ENCODE data around the gene KHSRP. TPM values are rescaled to one million over a fixed set of nuclear protein-coding genes. Genes with fewer than 3 reads are reported as not detected.
A peak's percentile ranks its signal among the peaks of the same experiment; 100 is the strongest.

The KHSRP gene
- total RNA-seq, 1 experiment from 2014 or later = 82.7 TPM

DNA sequence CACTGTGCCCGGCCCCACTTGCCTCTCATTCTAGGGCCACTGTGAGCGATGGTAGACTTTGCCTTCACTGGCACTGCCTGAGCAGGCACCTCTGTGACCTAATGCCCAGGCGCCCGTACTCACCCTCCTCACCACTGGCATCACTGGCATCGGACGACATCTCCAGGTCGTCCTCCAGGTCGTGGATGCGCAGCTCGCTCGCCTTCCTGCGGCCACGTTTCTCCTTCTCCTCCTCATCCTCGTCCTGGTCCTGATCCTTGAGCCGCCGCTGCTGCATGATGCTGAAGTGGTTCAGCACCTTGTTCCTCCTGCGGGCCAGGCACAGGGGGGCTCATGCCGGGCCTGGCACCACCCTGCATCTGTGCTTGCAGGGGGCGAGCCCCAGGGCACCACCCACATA, 41.4 kb downstream of the KHSRP start:
- Histone ChIP-seq H3K27me3 (no peaks in the 10 kb centered on the region), H3K9me3 (no peaks in the 10 kb centered on the region), H3K4me3 (no peak overlapping the region), H3K36me3 (peaks cover 13% of the 10 kb centered on the region; the same call in 1 of the 2 replicates)
- DNase-seq = no peak

DNA sequence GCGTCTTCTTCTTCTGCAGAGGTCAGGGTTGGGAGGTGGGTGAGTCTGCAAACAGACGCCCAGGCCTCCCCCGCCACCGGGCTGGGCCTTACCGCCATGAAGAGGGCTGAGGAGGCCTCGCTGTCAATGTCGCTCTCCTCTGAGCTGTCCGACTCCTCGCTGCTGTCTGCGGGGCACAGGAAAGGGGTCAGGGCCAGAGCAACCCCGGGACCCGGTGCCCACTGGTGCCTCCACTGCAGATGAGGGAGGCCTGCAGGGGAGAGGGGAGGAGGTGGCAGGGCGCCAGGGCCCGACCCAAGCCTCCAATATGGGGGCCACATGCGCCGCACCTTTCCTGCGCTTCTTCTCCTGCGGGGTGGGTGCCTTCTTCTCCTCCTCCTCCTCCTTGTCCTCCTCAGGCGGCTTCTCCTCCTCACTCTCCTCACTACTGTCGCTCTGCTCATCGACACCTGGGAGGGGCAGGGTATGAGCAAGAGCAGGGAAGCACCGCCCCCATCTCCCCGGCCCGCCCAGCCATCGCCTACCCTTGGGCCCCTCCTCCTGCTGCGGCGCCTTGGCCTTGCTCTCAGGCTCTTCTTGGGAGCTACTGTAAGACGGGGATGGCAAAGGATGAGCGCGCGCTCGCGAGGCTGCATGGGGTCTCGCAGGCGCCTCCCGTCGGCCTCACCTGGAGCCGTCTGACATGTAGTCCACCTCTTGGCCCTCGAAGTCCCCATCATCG, 43.4 kb downstream of the KHSRP start:
- peaks cover 13% of the 10 kb centered on the region; the same call in 1 of the 2 replicates for H3K36me3 ChIP-seq
- no peak for DNase-seq
- no peaks in the 10 kb centered on the region for H3K27me3 ChIP-seq
- H3K9me3 ChIP-seq = no peaks in the 10 kb centered on the region
- no peak overlapping the region for H3K4me3 ChIP-seq

DNA sequence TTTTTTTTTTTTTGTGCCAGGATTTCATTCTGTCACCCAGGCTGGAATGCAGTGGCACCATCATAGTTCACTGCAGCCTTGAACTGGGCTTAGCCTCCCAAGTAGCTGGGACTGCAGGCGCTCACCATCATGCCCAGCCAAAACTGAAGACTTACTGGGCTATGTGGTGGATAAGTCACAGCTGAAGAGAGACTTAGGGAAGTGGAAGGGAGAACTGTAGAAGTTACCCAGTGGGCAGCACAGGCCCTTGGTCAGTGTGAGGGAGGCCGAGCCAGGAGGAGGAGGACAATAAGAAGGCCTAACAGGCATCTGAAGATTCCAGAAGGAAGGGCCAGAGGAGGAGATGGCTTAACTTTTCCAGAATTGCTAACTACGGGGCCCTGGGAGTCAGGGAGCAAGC, 44.9 kb downstream of the KHSRP start:
- Histone ChIP-seq H3K36me3 (peaks cover 13% of the 10 kb centered on the region; the same call in 1 of the 2 replicates), H3K27me3 (no peaks in the 10 kb centered on the region), H3K4me3 (no peak overlapping the region), H3K9me3 (no peaks in the 10 kb centered on the region)
- no peak for DNase-seq

DNA sequence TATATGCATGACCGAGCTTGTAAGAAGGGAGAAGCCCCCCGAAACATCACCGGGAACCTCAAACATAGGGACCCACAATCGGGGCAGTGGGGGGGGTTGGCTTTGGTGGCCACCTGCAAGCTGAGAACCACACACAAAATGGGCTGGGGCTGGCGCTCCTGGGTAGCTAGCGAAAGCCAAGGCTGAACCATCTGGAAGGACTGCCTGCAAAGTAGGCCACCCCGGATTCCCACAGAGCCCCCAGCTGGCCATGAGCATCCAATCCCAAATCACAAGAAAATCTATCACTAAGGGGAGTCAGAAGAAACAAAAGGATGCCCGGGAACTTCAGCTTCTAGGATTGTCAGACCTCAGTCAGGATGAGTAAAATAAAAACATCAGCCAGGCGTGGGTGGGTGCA, 46.1 kb downstream of the KHSRP start:
- H3K36me3 ChIP-seq = peaks cover 13% of the 10 kb centered on the region; the same call in 1 of the 2 replicates
- DNase-seq = no peak
- no peaks in the 10 kb centered on the region for H3K9me3 ChIP-seq
- no peak overlapping the region for H3K4me3 ChIP-seq
- H3K27me3 ChIP-seq = no peaks in the 10 kb centered on the region

DNA sequence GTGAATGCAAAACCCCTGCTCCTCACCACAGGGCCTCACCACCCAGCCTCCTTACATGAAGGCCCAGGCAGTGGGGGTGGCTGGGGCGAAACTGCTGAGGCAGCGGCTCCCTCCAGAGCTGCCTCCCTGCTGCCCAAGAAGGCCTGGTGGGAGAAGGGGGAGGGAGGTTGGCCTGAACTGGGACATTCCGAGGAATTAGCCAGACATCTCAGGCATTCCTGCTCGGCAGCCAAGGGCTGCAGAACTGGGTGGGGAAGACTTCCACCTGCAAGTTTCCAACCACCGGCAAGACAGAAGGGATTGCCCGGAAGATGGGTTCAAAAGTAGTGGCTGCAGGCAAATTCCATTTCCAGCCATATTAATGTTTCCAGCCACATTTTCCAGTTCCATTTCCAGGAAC, 46.6 kb downstream of the KHSRP start:
- DNase-seq = peak; percentile 27

DNA sequence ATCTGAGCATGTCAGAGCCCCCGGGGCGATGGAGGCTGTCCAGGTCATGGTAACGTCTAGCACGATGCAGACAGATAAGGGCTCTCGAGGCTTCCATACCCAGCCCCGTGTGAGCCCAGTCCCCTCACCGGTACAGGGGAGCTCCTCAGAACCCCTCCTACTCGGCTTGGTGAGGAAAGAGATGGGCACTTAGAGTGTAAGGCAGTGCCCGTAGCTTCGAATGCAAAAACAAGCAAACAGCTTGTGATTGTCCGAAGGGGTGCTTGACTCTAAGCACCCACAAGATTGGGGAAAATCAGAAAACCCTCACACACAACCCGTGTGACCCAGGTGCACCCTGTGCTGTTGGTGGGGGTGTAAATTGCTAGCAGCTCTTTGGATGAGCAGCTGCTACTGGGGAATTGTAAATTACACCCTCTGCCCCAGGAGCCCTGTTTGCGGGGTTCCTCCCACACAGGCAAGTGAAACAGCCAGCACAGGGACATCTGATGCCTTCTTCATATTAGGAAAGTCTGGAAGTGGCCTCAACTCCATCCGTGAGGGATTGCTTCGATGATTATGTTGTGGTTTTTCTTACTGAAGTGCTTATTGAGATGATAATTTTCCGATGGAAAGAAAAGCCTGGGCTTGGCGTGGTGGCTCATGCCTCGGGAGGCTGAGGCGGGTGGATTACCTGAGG, 48.0 kb downstream of the KHSRP start:
- DNase-seq = no peak

More for the DNA sequence above, 46.6 kb downstream of the KHSRP start:
- no peaks in the 10 kb centered on the region for H3K9me3 ChIP-seq
- peaks cover 13% of the 10 kb centered on the region; the same call in 1 of the 2 replicates for H3K36me3 ChIP-seq
- no peak overlapping the region for H3K4me3 ChIP-seq
- H3K27me3 ChIP-seq = no peaks in the 10 kb centered on the region

DNA sequence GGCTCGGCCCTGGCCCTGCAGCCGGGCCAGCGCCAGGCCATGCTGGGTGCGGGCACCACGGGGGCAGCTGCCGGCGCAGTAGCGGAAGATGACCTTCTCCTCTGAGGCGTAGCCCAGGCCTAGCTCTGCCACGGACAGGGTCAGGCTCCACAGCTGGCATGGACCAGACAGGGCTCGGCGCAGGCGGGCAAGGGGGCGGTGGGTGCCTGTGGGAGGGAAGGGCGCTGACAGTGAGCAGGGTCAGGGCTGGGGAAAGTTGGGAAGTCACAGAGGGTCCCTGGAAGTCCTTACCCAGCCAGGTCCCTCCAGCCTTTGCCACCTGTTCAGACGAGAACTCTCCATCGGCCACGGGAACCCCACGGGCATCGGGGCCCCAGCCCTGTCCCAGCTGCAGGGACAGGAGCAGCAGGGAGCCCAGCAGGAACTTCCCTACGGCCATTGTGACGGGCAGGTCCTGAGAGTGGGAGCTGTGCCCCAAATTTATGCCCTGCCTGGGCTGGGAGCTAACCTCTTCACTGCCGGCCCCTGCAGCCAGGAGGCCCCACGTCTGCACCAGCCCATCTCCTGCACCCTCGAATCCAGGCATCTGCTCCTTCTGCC, 49.1 kb downstream of the KHSRP start, which contains the start of gene PSPN:
PSPN (minus strand) TSS at position 523 of the 600 bp plus-strand sequence; CDS start at position 439, 84 bp downstream.
- Histone ChIP-seq H3K9me3 (no peaks in the 10 kb centered on the region), H3K4me3 (no peak within 1 kb of the TSS), H3K36me3 (no peaks in the 10 kb centered on the region; the same call in 1 of the 2 replicates), H3K27me3 (no peaks in the 10 kb centered on the region)
- no peak for DNase-seq

More for the DNA sequence above, 48.0 kb downstream of the KHSRP start:
- no peak overlapping the region for H3K4me3 ChIP-seq
- no peaks in the 10 kb centered on the region for H3K27me3 ChIP-seq
- H3K36me3 ChIP-seq = peaks cover 9% of the 10 kb centered on the region; the same call in 1 of the 2 replicates
- H3K9me3 ChIP-seq = no peaks in the 10 kb centered on the region

- Histone ChIP-seq H3K36me3 (no peaks in the 10 kb centered on the region; the same call in 1 of the 2 replicates), H3K27me3 (no peaks in the 10 kb centered on the region), H3K4me3 (no peak overlapping the region), H3K9me3 (no peaks in the 10 kb centered on the region)
- DNase-seq = no peak
Measured at GRCh38 chr19:6374711-6375410, 49.8 kb downstream of the KHSRP start.

- no peak overlapping the region for H3K4me3 ChIP-seq
- no peaks in the 10 kb centered on the region for H3K27me3 ChIP-seq
- no peak for DNase-seq
- no peaks in the 10 kb centered on the region for H3K9me3 ChIP-seq
- no peaks in the 10 kb centered on the region for H3K36me3 ChIP-seq
Measured at GRCh38 chr19:6374161-6374709, 50.4 kb downstream of the KHSRP start.

- DNase-seq = no peak
- no peaks in the 10 kb centered on the region for H3K27me3 ChIP-seq
- H3K4me3 ChIP-seq = peak overlapping the region; percentile 45
- no peaks in the 10 kb centered on the region for H3K36me3 ChIP-seq
- no peaks in the 10 kb centered on the region for H3K9me3 ChIP-seq
Measured at GRCh38 chr19:6373813-6374108, 50.9 kb downstream of the KHSRP start.

DNA sequence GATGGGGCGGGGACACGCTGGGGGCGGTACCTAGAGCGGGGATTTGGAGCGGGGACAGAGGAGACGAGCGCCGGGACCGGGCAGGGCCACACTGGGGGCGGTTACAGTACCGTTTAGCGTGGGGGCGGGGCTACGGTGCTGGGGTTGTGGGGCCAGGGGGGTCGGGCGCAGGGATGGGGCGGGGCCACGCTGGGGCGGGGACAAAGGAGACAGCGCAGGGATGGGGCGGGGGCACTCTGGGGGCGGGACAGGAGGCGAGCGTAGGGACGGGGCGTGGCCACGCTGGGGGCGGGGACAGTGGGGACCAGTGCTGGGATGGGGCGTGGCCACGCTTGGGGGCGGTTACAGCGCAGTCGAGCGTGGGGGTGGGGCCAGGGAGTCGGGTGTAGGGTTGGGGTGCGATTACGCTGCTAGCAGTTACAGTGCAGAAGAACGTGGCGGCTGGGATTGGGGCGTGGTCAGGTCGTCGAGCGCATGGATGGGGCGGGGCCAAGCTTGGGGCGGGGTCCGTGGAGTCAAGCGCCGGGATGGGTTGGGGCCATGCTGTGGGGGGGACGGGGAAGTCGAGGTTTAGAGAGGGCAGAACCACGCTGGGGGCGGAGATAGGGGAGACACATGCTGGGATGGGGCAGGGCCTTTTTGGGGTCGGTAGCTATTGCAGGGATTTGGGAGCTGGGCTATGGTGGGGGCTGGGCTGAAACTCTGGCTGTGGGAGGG, 51.4 kb downstream of the KHSRP start:
- no peaks in the 10 kb centered on the region for H3K36me3 ChIP-seq
- no peaks in the 10 kb centered on the region for H3K9me3 ChIP-seq
- H3K4me3 ChIP-seq = peak overlapping the region; percentile 73
- DNase-seq = peak; percentile 93
- no peaks in the 10 kb centered on the region for H3K27me3 ChIP-seq

- no peaks in the 10 kb centered on the region for H3K27me3 ChIP-seq
- DNase-seq = peak; percentile 97
Measured at GRCh38 chr19:6372594-6373095, 52.0 kb downstream of the KHSRP start, which contains the start of gene ALKBH7. ALKBH7 (plus strand) TSS chr19:6372794; CDS start chr19:6372821, 27 bp downstream.

DNA sequence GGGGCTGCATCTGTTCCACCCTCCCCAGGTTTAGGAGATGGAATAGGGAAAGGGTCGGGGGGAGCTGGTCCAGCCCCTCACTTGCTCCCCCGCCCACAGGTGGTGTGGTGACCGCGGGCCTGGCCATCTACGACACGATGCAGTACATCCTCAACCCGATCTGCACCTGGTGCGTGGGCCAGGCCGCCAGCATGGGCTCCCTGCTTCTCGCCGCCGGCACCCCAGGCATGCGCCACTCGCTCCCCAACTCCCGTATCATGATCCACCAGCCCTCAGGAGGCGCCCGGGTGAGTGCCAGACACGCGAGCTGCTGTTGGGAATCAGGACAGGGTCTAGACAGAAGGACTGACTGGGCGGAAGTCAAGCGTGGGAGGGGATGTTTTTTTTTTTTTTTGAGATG, 60.3 kb downstream of the KHSRP start:
- H3K9me3 ChIP-seq = no peaks in the 10 kb centered on the region
- H3K27me3 ChIP-seq = no peaks in the 10 kb centered on the region
- H3K36me3 ChIP-seq = peaks cover 7% of the 10 kb centered on the region; the same call in 1 of the 2 replicates
- no peak for DNase-seq
- H3K4me3 ChIP-seq = no peak overlapping the region

More at GRCh38 chr19:6372594-6373095, 52.0 kb downstream of the KHSRP start, which contains the start of gene ALKBH7:
- Histone ChIP-seq H3K4me3 (peak within 1 kb of the TSS; percentile 73), H3K9me3 (no peaks in the 10 kb centered on the region), H3K36me3 (0 out of 2 replicates have a peak, but pooled peaks cover 2% of the 10 kb centered on the region)

All from MG63 (cell line).